Mucosa of stomach (tissue), 1 donor: ENCODE measurements around the gene RNFT2.
A peak's percentile ranks its signal among the peaks of the same experiment; 100 is the strongest.
"Not testable (repeated sequence)": the region's sequence is repeated elsewhere in the genome, so short reads cannot be mapped to it uniquely, and the experiment has no call there.

Experiments used
- H3K27me3 ChIP-seq: one replicate; pipeline ENCODE4 v1.7.0; 2013; ENCODE audit warnings: mild to moderate bottlenecking, low read length; ENCODE audit not compliant: control insufficient read depth, insufficient read depth
- H3K36me3 ChIP-seq: one replicate; pipeline ENCODE4 v1.7.0; 2013; ENCODE audit warnings: low read length; ENCODE audit not compliant: control insufficient read depth, insufficient read depth
- H3K4me1 ChIP-seq: one replicate; pipeline ENCODE4 v1.7.0; 2013; ENCODE audit warnings: mild to moderate bottlenecking, low read length; ENCODE audit not compliant: control insufficient read depth, insufficient read depth
- H3K4me3 ChIP-seq: one replicate; pipeline ENCODE4 v1.7.0; 2013; ENCODE audit warnings: low read length
- H3K9ac ChIP-seq: one replicate; pipeline ENCODE4 v1.7.0; 2013; ENCODE audit warnings: mild to moderate bottlenecking, low read length, moderate library complexity
- H3K9me3 ChIP-seq: one replicate; pipeline ENCODE4 v1.7.0; 2013; ENCODE audit warnings: mild to moderate bottlenecking, low read length, moderate library complexity; ENCODE audit not compliant: control insufficient read depth
- donor health status: Pancreatic carcinoma.

Gene RNFT2

DNA sequence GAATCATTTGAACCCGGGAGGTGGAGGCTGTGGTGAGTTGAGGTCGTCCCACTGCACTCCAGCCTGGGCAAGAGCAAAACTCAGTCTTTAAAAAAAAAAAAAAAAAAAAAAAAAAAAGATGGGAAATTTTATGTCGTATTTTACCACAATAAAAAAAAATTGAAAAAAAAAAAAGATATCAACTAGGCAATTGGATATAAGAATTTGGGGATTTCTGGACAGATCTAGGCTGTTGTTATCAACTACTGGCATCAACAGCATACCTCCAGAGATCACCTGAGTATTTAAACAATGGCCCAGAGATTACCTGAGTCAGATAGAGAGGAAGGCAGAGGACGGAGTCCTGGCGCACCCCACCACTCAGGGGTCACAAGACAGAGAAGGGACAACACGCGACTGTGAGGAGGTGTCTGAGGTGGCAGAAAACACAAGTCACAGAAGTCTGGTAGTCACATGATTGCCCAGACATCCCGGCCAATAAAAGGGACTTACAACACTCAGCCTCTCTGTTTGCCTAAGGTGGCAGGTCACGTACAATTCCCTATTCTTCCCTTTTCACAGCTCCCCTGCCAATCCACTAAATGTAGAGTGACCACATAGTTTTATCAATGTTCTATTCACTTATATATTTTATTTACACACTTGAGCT, 2.0 kb upstream of the RNFT2 start:
- H3K4me1 ChIP-seq: peaks cover 14% of the 10 kb centered on the region
- no peaks in the 10 kb centered on the region for H3K27me3 ChIP-seq
- peak overlapping the region; percentile 81 for H3K4me3 ChIP-seq
- H3K9me3 ChIP-seq: no peaks in the 10 kb centered on the region
- no peaks in the 10 kb centered on the region for H3K36me3 ChIP-seq
- peak overlapping the region; percentile 92 for H3K9ac ChIP-seq

DNA sequence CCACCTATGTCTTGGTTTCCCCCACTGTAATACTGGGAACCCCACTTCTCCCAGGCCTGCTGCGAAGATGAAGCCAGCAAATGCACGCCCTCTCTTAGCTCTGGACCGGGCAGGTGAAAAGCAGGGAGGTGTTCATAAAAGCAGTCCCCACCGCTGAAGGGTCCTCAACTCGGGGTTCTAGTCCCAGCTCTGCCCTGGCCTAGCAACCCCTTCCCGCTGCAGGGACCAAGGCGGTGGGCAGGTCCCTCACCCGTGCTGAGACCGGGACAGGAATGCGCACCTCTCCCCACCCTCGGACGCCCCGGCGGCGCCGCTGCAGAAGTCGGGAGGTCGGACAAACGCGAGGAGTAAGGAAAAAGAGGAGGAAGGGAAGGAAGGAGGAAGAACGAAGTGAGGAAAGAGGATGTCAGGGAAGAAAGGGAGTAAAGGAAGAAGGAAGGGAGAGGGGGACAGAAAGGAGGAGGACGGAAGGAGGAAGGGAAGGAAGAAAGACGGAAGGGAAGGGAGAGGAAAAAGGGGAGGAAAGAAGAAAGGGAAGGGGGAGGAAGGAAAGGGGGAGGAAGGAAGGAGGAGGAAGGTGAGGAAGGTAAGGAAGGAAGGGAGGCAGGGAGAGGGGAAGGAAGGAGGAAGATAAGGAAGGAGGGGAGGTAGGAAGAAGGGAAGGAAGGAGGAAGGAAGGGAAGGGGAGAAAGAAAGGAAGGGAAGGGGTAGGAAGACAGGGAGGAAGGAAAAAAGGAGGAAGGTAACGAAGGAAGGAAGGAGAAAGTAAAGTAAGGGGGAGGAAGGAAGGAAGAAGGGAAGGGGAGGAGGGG, 947 bp upstream of the RNFT2 start:
- H3K9me3 ChIP-seq: no peaks in the 10 kb centered on the region
- no peaks in the 10 kb centered on the region for H3K36me3 ChIP-seq
- H3K4me3 ChIP-seq: peak overlapping the region; percentile 81
- H3K27me3 ChIP-seq: no peaks in the 10 kb centered on the region
- peak overlapping the region; percentile 92 for H3K9ac ChIP-seq
- H3K4me1 ChIP-seq: peaks cover 4% of the 10 kb centered on the region

DNA sequence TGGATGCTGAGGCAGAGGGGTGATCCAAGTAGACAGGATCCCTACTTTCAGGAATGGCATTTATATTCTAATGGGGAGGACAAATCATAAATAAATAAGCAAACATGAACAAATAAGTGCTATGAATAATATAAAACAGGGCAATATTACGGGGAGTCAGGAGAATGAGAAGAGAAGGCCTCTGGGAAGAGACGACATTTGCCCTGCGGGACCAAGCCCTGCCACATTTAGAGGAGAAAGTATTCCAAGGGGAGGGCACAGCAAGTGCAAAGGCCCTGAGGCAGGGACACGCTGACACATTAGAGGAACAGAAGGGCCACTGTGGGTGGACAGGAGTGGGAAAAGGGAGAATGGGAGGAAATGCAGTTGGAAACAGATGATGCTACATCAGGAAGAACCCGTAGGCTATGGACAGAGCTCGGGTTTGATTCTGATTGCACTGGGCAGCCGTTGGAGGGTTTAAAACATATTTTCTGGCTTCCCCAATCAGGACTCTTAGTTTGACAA, 1.3 kb downstream of the RNFT2 start:
- no peak overlapping the region for H3K9ac ChIP-seq
- no peaks in the 10 kb centered on the region for H3K27me3 ChIP-seq
- H3K4me3 ChIP-seq: no peak overlapping the region
- H3K4me1 ChIP-seq: peaks cover 4% of the 10 kb centered on the region
- no peaks in the 10 kb centered on the region for H3K36me3 ChIP-seq
- H3K9me3 ChIP-seq: no peaks in the 10 kb centered on the region

DNA sequence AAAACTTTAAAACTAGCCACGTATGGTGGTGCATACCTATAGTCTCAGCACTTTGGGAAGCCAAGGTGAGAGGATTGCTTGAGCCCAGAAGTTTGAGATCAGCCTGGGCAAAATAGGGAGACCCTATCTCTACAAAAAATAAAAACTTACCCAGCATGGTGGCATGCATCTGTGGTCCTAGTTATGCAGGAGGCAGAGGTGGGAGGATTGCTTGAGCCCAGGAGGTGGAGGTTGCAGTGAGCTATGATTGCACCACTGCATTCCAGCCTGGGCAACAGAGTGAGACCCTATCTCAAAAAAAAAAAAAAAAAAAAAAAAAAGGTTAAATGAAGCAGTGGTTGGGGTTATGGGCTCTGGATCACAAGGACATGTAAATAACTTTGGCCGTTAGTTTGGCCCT, 4.7 kb downstream of the RNFT2 start:
- H3K36me3 ChIP-seq, H3K9ac ChIP-seq, H3K4me3 ChIP-seq, H3K27me3 ChIP-seq, H3K9me3 ChIP-seq, H3K4me1 ChIP-seq: not testable (repeated sequence)

DNA sequence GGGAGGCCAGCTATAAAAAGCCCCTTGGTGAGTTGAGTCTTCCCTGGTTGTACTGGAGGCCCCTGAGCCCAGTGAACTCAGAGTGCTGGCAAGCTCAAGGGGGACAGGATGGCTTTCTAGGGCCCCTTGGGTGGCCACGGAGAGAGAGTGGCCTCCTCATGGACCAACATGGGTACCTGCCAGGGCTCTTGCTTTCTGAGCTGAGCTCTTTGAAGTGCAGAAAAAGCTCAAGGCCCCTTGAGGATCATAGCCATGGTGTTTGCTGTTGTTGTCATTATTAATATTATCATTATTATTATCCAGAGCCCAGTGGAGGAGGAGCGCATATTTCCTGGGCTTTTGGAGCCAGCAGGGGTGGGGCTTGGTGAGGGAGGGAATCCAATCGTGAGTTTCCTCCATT, 6.7 kb downstream of the RNFT2 start:
- Histone ChIP-seq H3K4me1 (no peaks in the 10 kb centered on the region), H3K9ac (no peak overlapping the region), H3K4me3 (no peak overlapping the region), H3K9me3 (no peaks in the 10 kb centered on the region), H3K36me3 (no peaks in the 10 kb centered on the region), H3K27me3 (no peaks in the 10 kb centered on the region)

DNA sequence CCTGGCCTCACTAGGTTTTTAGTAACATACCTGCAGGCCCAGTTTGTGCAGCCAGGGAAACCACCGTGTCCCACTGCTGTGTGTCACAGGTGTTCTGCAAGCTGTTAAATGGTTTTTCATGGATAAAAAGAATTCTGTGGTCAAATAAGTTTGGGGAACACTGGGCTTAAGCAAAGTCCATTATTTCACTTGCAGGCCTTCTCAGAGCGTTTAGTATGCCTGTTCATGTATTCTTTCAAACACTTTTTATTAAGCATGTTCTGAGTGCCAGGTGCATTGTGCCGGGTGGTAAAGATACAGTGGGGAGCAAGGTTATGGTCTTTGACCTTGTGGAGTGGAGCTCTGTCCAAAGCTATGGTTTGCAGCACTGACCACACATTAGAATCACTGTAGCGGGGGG, 7.4 kb downstream of the RNFT2 start:
- H3K9me3 ChIP-seq: no peaks in the 10 kb centered on the region
- no peak overlapping the region for H3K9ac ChIP-seq
- H3K36me3 ChIP-seq: no peaks in the 10 kb centered on the region
- no peaks in the 10 kb centered on the region for H3K27me3 ChIP-seq
- no peak overlapping the region for H3K4me3 ChIP-seq
- H3K4me1 ChIP-seq: no peaks in the 10 kb centered on the region

DNA sequence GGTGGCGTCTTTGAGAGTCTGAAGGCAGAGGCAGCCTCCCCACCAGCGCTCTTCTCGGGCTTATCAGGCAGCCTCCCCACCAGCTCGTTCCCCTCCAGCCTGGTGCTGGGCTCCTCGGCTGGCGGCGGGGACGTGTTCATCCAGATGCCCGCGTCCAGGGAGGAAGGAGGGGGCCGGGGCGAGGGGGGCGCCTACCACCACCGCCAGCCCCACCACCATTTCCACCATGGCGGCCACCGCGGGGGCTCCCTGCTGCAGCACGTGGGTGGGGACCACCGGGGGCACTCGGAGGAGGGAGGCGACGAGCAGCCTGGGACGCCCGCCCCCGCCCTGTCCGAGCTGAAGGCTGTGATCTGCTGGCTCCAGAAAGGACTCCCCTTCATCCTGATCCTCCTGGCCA, 11.8 kb downstream of the RNFT2 start:
- no peak overlapping the region for H3K9ac ChIP-seq
- H3K4me3 ChIP-seq: no peak overlapping the region
- H3K27me3 ChIP-seq: no peaks in the 10 kb centered on the region
- H3K9me3 ChIP-seq: no peaks in the 10 kb centered on the region
- no peaks in the 10 kb centered on the region for H3K36me3 ChIP-seq
- no peaks in the 10 kb centered on the region for H3K4me1 ChIP-seq

DNA sequence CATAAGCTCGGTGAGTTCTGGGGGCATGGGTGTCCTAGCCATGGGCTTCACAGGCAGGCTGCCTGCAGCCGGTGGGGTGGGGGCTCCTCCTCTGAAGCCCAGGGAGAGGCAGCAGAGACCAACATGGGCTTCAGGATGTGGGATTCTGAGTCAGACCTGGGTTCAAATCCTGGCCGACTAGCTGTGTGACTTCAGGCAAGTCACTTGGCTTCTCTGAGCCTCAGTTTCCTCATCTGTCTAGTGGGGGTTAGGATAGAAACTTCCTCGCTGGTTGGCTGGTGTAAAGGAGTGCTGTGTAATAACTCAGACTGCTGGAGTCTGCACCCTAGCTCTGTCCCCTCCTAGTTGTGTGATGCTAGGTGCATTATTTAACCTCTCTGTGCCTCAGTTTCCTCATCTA, 12.2 kb downstream of the RNFT2 start:
- Histone ChIP-seq H3K9ac (no peak overlapping the region), H3K36me3 (no peaks in the 10 kb centered on the region), H3K27me3 (no peaks in the 10 kb centered on the region), H3K4me3 (no peak overlapping the region), H3K4me1 (no peaks in the 10 kb centered on the region), H3K9me3 (no peaks in the 10 kb centered on the region)

DNA sequence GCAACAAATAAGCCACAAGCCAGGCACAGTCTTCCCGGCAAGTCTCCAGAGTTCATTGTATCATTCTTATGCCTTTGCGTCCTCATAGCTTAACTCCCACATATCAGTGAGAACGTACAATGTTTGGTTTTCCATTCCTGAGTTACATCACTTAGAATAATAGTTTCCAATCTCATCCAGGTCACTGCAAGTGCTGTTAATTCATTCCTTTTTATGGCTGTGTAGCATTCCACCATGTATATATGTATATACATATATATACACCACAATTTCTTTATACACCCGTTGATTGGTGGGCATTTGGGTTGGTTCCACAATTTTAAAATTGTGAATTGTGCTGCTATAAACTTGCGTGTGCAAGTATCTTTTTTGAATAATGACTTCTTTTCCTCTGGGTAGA, 16.0 kb downstream of the RNFT2 start:
- not testable (repeated sequence) for H3K4me3 ChIP-seq, H3K27me3 ChIP-seq, H3K9ac ChIP-seq, H3K4me1 ChIP-seq, H3K36me3 ChIP-seq, H3K9me3 ChIP-seq

DNA sequence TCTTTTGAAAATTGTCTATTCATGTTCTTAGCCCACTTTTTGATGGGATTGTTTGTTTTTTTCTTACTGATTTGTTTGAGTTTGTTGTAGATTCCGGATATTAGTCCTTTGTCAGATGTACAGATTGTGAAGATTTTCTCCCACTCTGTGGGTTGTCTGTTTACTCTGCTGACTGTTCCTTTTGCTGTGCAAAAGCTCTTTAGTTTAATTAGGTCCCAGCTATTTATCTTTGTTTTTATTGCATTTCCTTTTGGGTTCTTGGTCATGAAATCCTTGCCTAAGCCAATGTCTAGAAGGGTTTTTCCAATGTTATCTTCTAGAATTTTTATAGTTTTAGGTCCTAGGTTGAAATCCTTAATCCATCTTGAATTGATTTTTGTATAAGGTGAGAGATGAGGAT, 16.7 kb downstream of the RNFT2 start:
- not testable (repeated sequence) for H3K4me1 ChIP-seq, H3K36me3 ChIP-seq, H3K9me3 ChIP-seq, H3K27me3 ChIP-seq, H3K4me3 ChIP-seq, H3K9ac ChIP-seq

DNA sequence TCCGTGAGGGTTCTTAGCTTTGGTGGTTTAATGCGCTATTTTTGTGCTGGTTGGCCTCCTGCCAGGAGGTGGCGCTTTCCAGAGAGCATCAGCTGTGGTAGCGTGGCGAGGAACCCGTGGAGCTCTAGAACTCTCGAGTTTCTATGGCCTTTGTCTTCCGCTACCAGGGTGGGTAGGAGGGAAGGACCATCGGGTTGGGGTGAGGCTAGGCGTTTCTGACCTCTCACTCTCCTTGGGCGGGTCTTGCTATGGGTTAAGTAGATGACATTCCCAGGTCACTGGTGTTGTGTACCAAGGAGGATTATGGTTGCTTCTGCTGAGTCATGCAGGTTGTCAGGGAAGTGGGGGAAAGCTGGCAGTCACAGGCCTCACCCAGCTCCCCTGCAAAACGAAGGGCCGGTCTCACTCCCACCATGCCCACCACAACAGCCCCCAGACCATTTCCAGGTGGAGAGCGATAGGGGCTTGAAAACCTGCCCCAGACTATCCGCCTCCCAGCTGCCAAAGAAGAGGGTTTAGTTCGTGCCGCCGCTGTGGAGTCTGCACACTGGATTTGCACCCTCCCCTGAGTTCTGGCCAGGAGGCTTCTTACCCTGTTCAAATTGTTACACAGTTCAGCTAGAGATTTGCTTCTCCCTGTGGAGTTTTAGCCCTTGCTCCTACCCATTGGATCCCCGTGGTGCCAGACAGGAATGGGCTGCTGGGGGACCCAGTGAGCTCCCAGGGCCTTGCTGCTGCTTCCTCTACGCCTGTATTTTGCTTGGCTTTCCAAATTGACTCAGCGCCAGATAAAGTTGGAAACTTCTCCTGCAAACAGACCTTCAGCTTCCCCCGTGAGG, 21.9 kb downstream of the RNFT2 start:
- H3K27me3 ChIP-seq: no peaks in the 10 kb centered on the region
- H3K9ac ChIP-seq: no peak overlapping the region
- no peak overlapping the region for H3K4me3 ChIP-seq
- no peaks in the 10 kb centered on the region for H3K9me3 ChIP-seq
- H3K4me1 ChIP-seq: no peaks in the 10 kb centered on the region
- no peaks in the 10 kb centered on the region for H3K36me3 ChIP-seq

DNA sequence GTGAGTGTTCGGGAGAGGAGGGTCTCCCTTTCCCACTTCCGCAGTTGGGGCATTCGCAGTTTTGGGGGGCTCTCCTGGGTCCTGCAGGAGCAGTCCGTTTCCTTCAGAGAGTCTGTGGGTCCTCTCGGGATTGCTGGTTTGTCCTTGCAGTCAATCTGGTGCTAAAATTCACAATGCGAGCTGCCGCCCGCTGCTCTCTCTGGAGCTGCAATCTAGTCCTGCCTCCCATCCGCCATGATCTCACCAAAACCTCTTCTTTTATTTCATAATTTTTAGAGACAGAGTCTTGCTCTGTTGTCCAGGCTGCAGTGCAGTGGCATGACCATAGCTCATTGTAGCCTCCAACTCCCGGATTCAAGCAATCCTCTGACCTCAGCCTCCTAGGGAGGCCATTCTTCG, 22.5 kb downstream of the RNFT2 start:
- Histone ChIP-seq H3K9ac (no peak overlapping the region), H3K4me3 (no peak overlapping the region), H3K27me3 (no peaks in the 10 kb centered on the region), H3K9me3 (no peaks in the 10 kb centered on the region), H3K4me1 (no peaks in the 10 kb centered on the region), H3K36me3 (no peaks in the 10 kb centered on the region)
